Left renal pelvis (tissue), 4 donors: ENCODE results near the gene NXPE3. TPM values are rescaled to one million over a fixed set of nuclear protein-coding genes. Genes with fewer than 3 reads are reported as not detected.
"Not testable (repeated sequence)": the region's sequence is repeated elsewhere in the genome, so short reads cannot be mapped to it uniquely, and the experiment has no call there.

Experiments
- DNase-seq, 4 donors: peaks; one replicate each; pipeline ENCODE4 v3.0.0-alpha.2; 2013; ENCODE audit warnings: low read depth in 4 of 4, low spot score in 3 of 4
- polyA plus RNA-seq, 4 donors: library from polyadenylated mRNA; unstranded; fragments of 120-200 nt; gene quantifications; one replicate each; pipeline ENCODE4 v1.2.1, GENCODE V29; 2013; ENCODE audit not compliant: insufficient read length in 4 of 4

NXPE3 gene
- polyA plus RNA-seq, 4 donors: 5.6 to 8.8 (median 6.2) TPM

- DNase-seq: peak in 1 of 4 donors; percentile 10
These were observed 70.8 kb downstream of the NXPE3 start for GRCh38 chr3:101849714-101850245.

DNA sequence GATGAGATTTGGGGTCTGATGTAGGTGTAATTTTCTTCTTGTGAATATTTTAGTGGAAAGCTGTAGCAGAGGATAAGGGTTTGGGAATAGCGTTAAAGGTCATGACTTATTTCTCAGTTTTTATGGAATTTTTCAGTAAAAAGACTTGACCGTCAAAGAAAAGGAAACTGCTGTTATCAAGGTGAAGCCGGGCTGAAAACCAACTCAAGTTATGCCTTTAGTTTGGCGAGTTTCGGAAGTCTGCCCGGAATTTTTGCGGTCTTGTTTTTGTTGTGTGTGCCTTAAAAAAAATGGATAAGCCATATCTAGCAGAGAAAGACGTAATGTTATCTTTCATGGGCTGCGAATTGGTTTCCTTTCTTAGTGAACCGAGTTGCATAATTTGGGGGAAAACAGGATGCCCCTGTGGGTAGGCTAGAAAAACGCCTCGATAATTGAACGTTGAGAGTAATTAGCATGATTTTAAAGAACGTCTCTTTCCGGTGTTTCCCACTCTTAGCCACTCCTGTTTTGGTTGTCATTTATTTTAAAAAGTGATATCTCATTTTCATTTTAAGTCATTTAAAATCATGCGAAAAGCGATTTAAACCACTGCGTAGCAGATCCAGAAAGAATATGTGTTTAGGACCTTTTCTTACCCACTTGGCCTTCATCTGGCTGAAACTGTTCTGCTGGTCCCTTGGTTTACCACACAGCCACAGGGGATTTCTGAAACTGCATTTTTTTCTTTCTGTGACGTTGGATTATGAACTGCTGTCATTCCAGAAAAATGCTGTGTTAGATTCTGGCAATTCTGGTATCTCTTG, 71.4 kb downstream of the NXPE3 start:
- peak in 1 of 4 donors; percentile 14 for DNase-seq

- peak in 1 of 4 donors; percentile 22 for DNase-seq
These were observed 72.2 kb downstream of the NXPE3 start for GRCh38 chr3:101851072-101851770.

DNA sequence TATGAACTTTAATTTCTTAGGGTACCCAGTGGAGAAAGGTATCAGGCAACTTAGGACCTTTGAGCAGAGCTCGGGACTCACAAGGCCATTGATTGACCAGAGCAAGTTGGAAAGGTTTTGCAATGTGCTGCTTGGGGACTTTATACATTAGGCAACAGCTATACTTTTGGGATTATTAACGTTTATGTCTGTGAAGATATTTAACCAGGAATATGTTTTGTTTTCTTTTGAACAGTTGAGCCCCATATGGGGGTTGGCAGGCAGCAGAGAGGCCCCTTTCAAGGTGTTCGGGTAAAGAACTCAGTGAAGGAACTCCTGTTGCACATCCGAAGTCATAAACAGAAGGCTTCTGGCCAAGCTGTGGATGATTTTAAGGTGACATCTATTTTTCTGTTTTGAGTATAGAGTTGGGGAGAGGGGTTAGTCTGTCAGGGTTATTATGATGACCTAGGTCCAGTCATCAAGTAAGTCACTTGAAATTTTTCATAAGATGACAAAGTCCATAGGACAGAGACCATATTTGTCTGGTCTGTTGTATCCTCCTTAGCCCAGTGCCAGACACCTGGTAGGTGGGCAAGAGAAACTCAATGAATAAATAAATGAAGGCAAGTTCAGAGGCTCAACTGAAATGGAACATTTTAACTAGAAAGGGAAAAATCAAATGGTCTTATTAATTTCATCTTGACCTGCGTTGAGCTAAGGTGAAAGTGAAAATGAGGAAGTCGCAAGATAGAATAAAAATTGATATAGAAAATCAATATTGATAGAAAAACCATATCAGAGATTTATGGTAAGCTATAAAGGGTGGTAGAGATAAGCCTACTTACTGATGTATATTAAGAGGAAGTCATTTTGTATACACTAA, 73.1 kb downstream of the NXPE3 start:
- DNase-seq: no peak

DNA sequence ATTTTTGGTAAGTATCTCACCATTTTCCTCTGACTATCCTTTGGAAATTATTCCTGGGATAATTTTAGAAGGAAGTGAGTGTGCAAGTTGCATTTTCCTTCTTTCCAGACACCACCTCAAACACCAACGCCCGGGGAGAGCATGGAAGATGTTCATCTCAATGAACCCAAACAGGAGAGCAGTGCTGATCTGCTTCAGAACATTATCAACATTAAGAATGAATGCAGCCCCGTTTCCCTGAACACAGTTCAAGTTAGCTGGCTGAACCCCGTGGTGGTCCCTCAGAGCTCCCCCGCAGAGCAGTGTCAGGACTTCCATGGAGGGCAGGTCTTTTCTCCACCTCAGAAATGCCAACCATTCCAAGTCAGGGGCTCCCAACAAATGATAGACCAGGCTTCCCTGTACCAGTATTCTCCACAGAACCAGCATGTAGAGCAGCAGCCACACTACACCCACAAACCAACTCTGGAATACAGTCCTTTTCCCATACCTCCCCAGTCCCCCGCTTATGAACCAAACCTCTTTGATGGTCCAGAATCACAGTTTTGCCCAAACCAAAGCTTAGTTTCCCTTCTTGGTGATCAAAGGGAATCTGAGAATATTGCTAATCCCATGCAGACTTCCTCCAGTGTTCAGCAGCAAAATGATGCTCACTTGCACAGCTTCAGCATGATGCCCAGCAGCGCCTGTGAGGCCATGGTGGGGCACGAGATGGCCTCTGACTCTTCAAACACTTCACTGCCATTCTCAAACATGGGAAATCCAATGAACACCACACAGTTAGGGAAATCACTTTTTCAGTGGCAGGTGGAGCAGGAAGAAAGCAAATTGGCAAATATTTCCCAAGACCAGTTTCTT, 74.2 kb downstream of the NXPE3 start:
- no peak for DNase-seq

DNA sequence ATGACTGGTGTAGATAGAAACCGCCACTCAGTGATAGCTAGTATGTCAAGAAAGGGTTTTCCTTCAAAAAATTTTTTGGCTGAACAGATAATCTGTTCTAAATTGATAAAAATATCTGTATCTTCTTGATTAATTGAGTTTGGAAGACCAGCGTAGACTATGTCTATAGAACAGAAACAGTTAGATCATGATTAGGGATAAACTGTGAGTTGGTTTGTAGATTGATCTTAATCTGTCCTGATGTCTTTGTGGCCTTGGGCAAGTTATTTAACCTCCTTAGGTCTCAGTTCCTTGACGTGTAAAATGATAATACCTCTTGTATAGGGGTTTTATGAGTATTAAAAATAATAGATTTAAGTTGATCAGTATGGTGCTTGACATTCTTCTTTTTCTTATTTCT, 75.0 kb downstream of the NXPE3 start:
- DNase-seq: no peak

DNA sequence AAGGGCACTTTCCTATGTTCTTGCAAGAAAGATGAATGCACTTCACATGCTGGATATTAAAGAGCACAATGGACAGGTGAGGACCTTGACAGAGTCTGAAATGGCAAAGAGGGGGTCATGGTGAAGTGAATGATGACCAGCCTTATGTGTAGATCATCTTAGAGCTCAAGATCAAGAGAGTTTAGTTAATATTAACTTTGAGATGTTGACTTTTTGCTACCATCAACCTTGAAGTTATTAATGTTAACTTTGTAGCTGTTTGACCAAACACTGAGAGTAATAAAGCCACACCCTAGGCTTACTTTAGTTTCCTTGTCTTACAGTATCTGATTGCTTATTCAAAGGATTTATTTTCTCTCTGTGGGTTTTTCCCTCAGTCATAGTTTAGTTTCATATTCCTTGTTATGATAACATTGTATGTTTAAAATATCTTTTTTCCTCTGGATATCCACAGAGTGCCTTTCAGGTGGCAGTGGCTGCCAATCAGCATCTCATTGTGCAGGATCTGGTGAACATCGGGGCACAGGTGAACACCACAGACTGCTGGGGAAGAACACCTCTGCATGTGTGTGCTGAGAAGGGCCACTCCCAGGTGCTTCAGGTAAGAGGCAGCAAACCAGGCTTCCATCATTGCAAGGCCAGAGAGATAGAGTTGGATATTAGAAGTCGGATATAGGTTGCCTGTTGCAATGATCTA, 75.7 kb downstream of the NXPE3 start:
- DNase-seq: no peak

DNA sequence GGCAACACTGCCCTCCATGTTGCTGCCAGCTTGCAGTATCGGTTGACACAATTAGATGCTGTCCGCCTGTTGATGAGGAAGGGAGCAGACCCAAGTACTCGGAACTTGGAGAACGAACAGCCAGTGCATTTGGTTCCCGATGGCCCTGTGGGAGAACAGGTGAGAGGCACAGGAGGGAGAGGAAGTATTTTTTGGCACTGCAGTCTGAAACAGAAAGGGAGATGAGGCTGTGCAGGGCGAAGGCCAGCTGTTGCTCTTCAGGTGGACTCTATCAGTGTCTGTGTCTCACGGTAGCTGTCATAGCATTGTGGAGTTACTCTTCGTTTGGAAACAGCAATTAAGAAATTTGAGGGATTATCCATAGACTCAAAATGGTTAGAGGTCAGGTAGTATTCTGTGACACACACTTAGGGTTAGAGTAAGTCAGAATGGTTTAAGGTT, 78.3 kb downstream of the NXPE3 start:
- DNase-seq: no peak

DNA sequence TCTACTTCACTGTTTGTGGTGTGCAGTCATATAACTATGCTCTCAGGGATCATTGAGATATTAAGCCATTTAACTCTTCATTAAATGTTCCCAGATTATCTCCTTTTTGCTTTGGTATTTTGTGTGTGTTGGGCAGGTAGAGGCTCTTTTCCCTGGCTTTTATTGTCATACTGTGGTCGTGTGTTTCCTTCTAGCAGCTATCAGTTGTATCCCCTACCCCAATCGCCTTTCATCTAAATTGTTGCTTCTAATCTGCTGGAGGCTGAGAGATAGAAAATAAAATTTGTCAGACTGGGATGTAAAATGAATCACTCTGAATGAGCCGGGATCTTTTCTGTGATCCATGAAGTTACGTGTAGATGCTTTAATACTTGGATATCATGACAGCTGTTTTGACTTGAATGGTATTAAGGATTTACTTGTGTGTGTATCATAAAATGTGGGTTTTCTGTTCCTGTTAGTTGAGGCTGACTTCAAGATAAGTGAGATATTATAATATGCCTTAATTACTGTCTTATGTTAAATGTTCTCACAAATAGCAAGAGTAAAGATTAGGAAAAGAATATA, 79.5 kb downstream of the NXPE3 start:
- DNase-seq: no peak

- no peak for DNase-seq
These were observed 81.0 kb downstream of the NXPE3 start for GRCh38 chr3:101859882-101860448.

DNA sequence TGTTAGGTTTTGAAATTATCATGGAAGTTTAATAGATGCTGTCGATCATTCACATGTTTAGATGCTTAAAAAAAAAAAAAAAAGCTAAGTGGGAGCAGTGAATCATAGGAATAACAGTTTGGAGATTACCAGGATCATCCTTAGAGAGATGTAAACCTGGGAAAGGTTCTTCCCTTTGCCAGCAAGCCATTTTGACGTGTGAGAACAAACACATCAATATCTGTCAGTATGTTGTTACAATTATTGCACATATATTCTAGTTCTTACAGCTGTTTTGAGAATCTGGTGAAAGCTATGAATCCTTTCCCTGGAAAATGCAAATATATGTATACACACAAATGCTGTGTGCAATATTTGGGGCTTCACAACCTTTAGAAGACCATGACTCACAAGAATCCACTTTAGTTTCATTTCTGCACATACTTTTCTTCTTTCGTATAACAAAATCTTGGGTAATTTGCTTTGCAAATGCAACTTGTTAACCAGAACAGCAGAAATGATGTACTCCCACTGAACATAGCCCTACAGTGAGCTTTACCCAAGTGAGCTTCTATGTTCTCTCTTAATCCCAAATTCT, 82.3 kb downstream of the NXPE3 start:
- no peak for DNase-seq

- no peak for DNase-seq
These were observed 82.9 kb downstream of the NXPE3 start for GRCh38 chr3:101861789-101862415.

DNA sequence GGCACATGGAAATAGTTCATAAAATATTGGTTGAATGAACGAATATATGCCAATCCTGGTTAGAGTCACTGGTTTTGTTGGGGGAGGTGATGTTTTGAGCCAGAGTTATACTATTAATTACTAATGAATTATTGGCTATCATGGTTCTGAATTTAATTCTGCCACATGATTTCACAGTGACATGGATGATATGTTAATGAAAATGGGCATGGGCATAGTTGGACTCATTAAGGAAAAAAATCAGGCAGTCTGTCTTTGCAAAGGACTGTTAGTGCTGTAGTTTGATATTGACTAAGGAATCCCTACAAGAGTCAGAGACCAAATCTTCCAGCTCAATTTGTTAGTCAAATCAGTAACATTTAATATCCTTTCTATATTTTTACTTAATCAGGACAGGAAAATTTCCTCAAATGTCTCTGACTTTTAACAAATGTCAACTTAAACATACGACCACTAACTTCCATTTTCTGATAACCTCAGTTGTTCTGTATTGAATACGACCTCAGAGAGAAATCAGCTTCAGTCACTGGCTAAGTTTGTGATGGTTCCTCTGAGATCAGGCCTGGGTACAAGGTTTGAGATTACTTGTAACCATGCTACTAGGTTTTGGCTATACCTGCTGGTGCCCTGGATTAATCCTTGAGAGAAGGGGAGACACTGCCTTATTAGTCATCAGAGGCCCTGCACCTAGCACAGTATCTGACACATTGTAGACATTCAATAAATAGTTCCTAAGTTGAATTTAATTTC, 83.6 kb downstream of the NXPE3 start:
- no peak for DNase-seq

GRCh38 chr3:101864926-101865325, 85.9 kb downstream of the NXPE3 start:
- not testable (repeated sequence) for DNase-seq

- no peak for DNase-seq
These were observed 86.9 kb downstream of the NXPE3 start for GRCh38 chr3:101865751-101866509.

GRCh38 chr3:101867511-101867910, 88.5 kb downstream of the NXPE3 start:
- no peak for DNase-seq
